SK-N-SH (cell line): ENCODE data around the gene LRIG1. TPM values are rescaled to one million over a fixed set of nuclear protein-coding genes. Genes with fewer than 3 reads are reported as not detected.

ENCODE experiments used
- CTCF ChIA-PET: fragments of 300-600, 350-600 bp; formaldehyde crosslinking; extraction: SDS; loops from one replicate; lab custom pipeline; 2021; lab: Yijun Ruan, JAX
- POLR2A ChIA-PET: fragments of 350-600 bp; sonication (Branson Sonifier 250); formaldehyde crosslinking; extraction: SDS; loops from one replicate; lab custom pipeline; 2020; ENCODE audit warnings: antibody characterized with exemption, inconsistent platforms; lab: Yijun Ruan, JAX
- DNase-seq: peaks from one replicate; pipeline ENCODE4 v3.0.0; 2012
- H2AFZ ChIP-seq: fragments of 200-600 bp; sonication (generic); 2 replicates; pipeline ENCODE4 v1.8.1; 2016; ENCODE audit warnings: antibody characterized with exemption, mild to moderate bottlenecking, low read depth
- H3F3A ChIP-seq: fragments of 200-600 bp; sonication (generic); replicated peaks from 2 replicates; pipeline ENCODE3; 2016; ENCODE audit warnings: antibody characterized with exemption, mild to moderate bottlenecking; ENCODE audit not compliant: insufficient read depth
- H3K27ac ChIP-seq, 2 experiments: fragments of 200-500 bp in 1 of 2; fragments of 200-600 bp in 1 of 2; sonication (Bioruptor generic) in 1 of 2; sonication (generic), shearing (Covaris generic) in 1 of 2; 2 replicates each; pipeline versions ENCODE4 v1.5.1 to v1.6.1; 2014 to 2016; ENCODE audit warnings: low read depth in 2 of 2, inconsistent platforms in 1 of 2, low read length in 1 of 2, mild to moderate bottlenecking in 1 of 2, mixed read lengths in 1 of 2
- H3K27me3 ChIP-seq: fragments of 200-600 bp; sonication (generic), shearing (Covaris generic); 2 replicates; pipeline ENCODE4 v1.6.1; 2016; ENCODE audit warnings: mixed run types; ENCODE audit not compliant: insufficient read depth
- H3K36me3 ChIP-seq, 2 experiments: fragments of 200-500 bp in 1 of 2; fragments of 200-600 bp in 1 of 2; sonication (Bioruptor generic) in 1 of 2; sonication (generic) in 1 of 2; replicated peaks in 1 of 2; 2 replicates each; pipeline versions ENCODE3 to v1.5.1; 2014 to 2016; ENCODE audit warnings: low read length in 1 of 2, mild to moderate bottlenecking in 1 of 2; ENCODE audit not compliant: insufficient read depth in 2 of 2, control insufficient read depth in 1 of 2
- H3K4me1 ChIP-seq, 2 experiments: fragments of 200-500 bp in 1 of 2; fragments of 200-600 bp in 1 of 2; sonication (Bioruptor generic) in 1 of 2; sonication (generic), shearing (Covaris generic) in 1 of 2; 2 replicates each; pipeline versions ENCODE4 v1.5.1 to v1.6.1; 2014 to 2016; ENCODE audit warnings: low read depth in 1 of 2, low read length in 1 of 2, mixed run types in 1 of 2; ENCODE audit not compliant: insufficient read depth in 2 of 2, control insufficient read depth in 1 of 2
- H3K4me2 ChIP-seq: fragments of 200-600 bp; sonication (generic), shearing (Covaris generic); 2 replicates; pipeline ENCODE4 v1.6.1; 2017; ENCODE audit warnings: mixed run types
- H3K4me3 ChIP-seq, 2 experiments: fragments of 200-500 bp in 1 of 2; fragments of 200-600 bp in 1 of 2; sonication (Bioruptor generic) in 1 of 2; sonication (generic), shearing (Covaris generic) in 1 of 2; 2 replicates each; pipeline versions ENCODE4 v1.5.1 to v1.8.1; 2014 to 2016; ENCODE audit warnings: low read depth in 2 of 2, inconsistent platforms in 1 of 2, low read length in 1 of 2, mild to moderate bottlenecking in 1 of 2, mixed read lengths in 1 of 2, moderate library complexity in 1 of 2
- H3K79me2 ChIP-seq: fragments of 200-600 bp; sonication (generic); 2 replicates; pipeline ENCODE4 v1.8.1; 2017; ENCODE audit warnings: mild to moderate bottlenecking; ENCODE audit not compliant: insufficient read depth
- H3K9ac ChIP-seq: fragments of 200-600 bp; sonication (generic); 2 replicates; pipeline ENCODE4 v1.6.1; 2017; ENCODE audit warnings: mixed run types
- H3K9me2 ChIP-seq: fragments of 200-600 bp; sonication (generic); 2 replicates; pipeline ENCODE4 v1.6.1; 2017; ENCODE audit warnings: mixed run types
- H3K9me3 ChIP-seq: fragments of 200-600 bp; sonication (generic); 2 replicates; pipeline ENCODE4 v1.6.1; 2017; ENCODE audit warnings: mixed run types, mild to moderate bottlenecking, moderate library complexity
- H4K20me1 ChIP-seq: fragments of 200-600 bp; sonication (generic); 2 replicates; pipeline ENCODE4 v1.6.1; 2017; ENCODE audit warnings: mild to moderate bottlenecking, mixed run types; ENCODE audit not compliant: insufficient read depth
- CHD2 ChIP-seq: fragments of 150-350 bp; IDR thresholded peaks from 2 replicates; pipeline ENCODE4 v1.6.1; 2018; ENCODE audit warnings: low read length; ENCODE audit not compliant: partially characterized antibody
- ELF1 ChIP-seq: IDR thresholded peaks from 2 replicates; pipeline ENCODE4 v1.4.0; 2012
- EZH2phosphoT487 ChIP-seq: fragments of 200-600 bp; sonication (generic); IDR thresholded peaks from 2 replicates; pipeline ENCODE4 v1.6.1; 2017; ENCODE audit warnings: low read depth, mixed run types, mild to moderate bottlenecking, antibody characterized with exemption, moderate library complexity, borderline replicate concordance
- FOXJ3 ChIP-seq: sonication (generic); formaldehyde crosslinking; IDR thresholded peaks from 2 replicates; pipeline ENCODE4 v1.5.1; 2020; ENCODE audit warnings: mild to moderate bottlenecking, missing genetic modification reagents
- FOXM1 ChIP-seq: IDR thresholded peaks from 2 replicates; pipeline ENCODE4 v1.4.0; 2012; ENCODE audit warnings: low read depth, mild to moderate bottlenecking
- GATA2 ChIP-seq: sonication (generic); formaldehyde crosslinking; IDR thresholded peaks from 2 replicates; pipeline ENCODE4 v1.5.0; 2020; ENCODE audit warnings: mild to moderate bottlenecking, missing genetic modification reagents
- JUND ChIP-seq: IDR thresholded peaks from 2 replicates; pipeline ENCODE4 v1.4.0; 2012
- MEF2A ChIP-seq: IDR thresholded peaks from 2 replicates; pipeline ENCODE4 v1.4.0; 2012; ENCODE audit warnings: low read depth, borderline replicate concordance
- RAD21 ChIP-seq: IDR thresholded peaks from 2 replicates; pipeline ENCODE4 v1.6.1; 2012; ENCODE audit warnings: mild to moderate bottlenecking, low read length
- RXRA ChIP-seq: IDR thresholded peaks from 2 replicates; pipeline ENCODE4 v1.4.0; 2012; ENCODE audit warnings: low read depth, mild to moderate bottlenecking, borderline replicate concordance
- SIN3A ChIP-seq: IDR thresholded peaks from 2 replicates; pipeline ENCODE4 v1.6.1; 2012; ENCODE audit warnings: low read depth, mild to moderate bottlenecking, low read length, moderate library complexity, borderline replicate concordance
- SMC3 ChIP-seq: IDR thresholded peaks from 2 replicates; pipeline ENCODE4 v1.6.1; 2012; ENCODE audit warnings: low read depth, low read length, improper control_type of control experiment
- TAF1 ChIP-seq: IDR thresholded peaks from 2 replicates; pipeline ENCODE4 v1.6.1; 2012; ENCODE audit warnings: low read depth, mild to moderate bottlenecking, low read length, moderate library complexity, borderline replicate concordance
- TCF12 ChIP-seq: IDR thresholded peaks from 2 replicates; pipeline ENCODE4 v1.4.0; 2012
- TEAD4 ChIP-seq: IDR thresholded peaks from 2 replicates; pipeline ENCODE4 v1.4.0; 2012; ENCODE audit warnings: mild to moderate bottlenecking, borderline replicate concordance; ENCODE audit not compliant: insufficient read depth
- WGBS: methylation state at CpG from one replicate; pipeline ENCODE4 v1.1.6; 2017; ENCODE audit warnings: low lambda C conversion rate; 5-methylcytosine and 5-hydroxymethylcytosine counted together
- polyA plus RNA-seq, 3 experiments: library from polyadenylated mRNA; depleted of rRNA; stranded (reverse); fragments of >200 nt; gene quantifications; 2 replicates each; pipeline ENCODE4 v1.2.3, GENCODE V29; 2012
- TF ChIP-seq, protein P1 (sequence below): fragments of 200-600 bp; sonication (generic); IDR thresholded peaks from 2 replicates; pipeline ENCODE4 v1.6.1; 2017; ENCODE audit warnings: antibody characterized with exemption, mild to moderate bottlenecking, moderate library complexity
- TF ChIP-seq, protein P2 (sequence below): fragments of 150-350 bp; IDR thresholded peaks from 2 replicates; pipeline ENCODE4 v1.6.1; 2016; ENCODE audit warnings: mild to moderate bottlenecking, low read depth, low read length
- TF ChIP-seq, protein P3 (sequence below): IDR thresholded peaks from 2 replicates; pipeline ENCODE4 v1.4.0; 2012; ENCODE audit warnings: low read depth
- TF ChIP-seq, protein P4 (sequence below): IDR thresholded peaks from 2 replicates; pipeline ENCODE4; 2012

LRIG1 gene
- polyA plus RNA-seq, 1 of the 3 experiments (the other 2 are of a cell fraction) = 1.7 TPM

DNA sequence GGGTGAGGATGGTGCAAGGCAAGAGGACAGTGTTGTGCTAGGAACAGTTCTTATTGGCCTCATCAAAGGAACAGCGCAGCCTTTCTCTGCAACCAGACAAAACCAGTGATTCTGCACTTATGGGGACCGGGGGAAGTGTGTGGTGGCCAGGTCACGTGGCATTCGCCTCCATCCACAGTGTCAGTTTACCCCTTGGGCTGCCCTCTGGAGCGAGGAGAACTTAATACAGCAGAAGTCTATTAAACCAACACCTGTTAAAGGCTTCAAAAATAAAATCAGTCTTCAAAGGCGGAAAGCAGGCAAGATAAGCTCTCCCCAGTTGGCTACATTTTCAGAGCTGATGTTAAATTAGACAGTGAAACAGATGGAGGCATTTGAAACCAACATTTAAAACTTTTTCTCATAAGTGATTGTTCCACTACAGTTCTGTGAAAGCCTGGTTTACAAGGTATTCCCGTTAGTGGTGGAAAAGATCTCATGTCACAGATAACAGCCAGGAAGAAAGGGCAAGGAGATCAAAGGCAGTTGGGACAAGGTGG lies 75.2 kb downstream of the LRIG1 start (continued):
- TF ChIP-seq, protein P1, sequence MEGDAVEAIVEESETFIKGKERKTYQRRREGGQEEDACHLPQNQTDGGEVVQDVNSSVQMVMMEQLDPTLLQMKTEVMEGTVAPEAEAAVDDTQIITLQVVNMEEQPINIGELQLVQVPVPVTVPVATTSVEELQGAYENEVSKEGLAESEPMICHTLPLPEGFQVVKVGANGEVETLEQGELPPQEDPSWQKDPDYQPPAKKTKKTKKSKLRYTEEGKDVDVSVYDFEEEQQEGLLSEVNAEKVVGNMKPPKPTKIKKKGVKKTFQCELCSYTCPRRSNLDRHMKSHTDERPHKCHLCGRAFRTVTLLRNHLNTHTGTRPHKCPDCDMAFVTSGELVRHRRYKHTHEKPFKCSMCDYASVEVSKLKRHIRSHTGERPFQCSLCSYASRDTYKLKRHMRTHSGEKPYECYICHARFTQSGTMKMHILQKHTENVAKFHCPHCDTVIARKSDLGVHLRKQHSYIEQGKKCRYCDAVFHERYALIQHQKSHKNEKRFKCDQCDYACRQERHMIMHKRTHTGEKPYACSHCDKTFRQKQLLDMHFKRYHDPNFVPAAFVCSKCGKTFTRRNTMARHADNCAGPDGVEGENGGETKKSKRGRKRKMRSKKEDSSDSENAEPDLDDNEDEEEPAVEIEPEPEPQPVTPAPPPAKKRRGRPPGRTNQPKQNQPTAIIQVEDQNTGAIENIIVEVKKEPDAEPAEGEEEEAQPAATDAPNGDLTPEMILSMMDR = no peak
- TF ChIP-seq, all 33 proteins: peak for 0

DNA sequence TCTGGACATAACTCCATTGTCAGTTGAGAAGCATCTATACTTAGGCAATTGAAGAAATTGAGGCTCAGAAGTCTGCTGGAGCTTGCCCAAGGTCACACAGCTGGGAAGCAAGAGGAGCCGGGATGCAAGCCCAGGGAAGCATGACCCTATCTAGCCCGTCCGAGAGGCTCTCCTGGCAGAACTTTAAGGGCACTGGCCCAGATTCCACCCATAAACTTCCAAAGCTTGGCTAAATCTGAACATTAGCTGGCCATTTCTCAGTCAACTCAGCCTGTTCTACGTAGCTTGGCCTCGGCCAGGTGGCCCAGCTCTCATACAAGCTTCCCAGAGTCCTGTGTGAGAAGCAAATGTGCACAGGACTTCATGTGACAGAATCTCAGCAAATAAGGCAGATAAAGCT lies 75.8 kb downstream of the LRIG1 start:
- ChIA-PET CTCF (interaction anchor here (0.7 to 1.9 kb wide), 6 partner anchors 16 to 397 kb away, joined by 3 to 7 read pairs (median 4); no protein-coding TSS in a partner anchor), POLR2A (no interaction called here)
- Histone ChIP-seq H3K79me2 (no peaks in the 10 kb centered on the region), H2AFZ (no peak overlapping the region), H3K9ac (no peak overlapping the region), H3K27me3 (no peaks in the 10 kb centered on the region), H3K9me2 (no peaks in the 10 kb centered on the region), H3K4me2 (no peak overlapping the region), H3K36me3 (no peaks in the 10 kb centered on the region), H3K4me1 (peaks cover 10 to 15% of the 10 kb centered on the region in 2 experiments), H3F3A (no peaks in the 10 kb centered on the region), H3K4me3 (no peak overlapping the region), H3K9me3 (no peaks in the 10 kb centered on the region), H3K27ac (no peak overlapping the region), H4K20me1 (no peaks in the 10 kb centered on the region)
- no peak for TF ChIP-seq EZH2phosphoT487
- TF ChIP-seq, protein P2, sequence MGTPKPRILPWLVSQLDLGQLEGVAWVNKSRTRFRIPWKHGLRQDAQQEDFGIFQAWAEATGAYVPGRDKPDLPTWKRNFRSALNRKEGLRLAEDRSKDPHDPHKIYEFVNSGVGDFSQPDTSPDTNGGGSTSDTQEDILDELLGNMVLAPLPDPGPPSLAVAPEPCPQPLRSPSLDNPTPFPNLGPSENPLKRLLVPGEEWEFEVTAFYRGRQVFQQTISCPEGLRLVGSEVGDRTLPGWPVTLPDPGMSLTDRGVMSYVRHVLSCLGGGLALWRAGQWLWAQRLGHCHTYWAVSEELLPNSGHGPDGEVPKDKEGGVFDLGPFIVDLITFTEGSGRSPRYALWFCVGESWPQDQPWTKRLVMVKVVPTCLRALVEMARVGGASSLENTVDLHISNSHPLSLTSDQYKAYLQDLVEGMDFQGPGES = no peak
- TF ChIP-seq SMC3 = no peak
- TF ChIP-seq FOXJ3 (CRISPR knock-in tag) = no peak
- TF ChIP-seq RXRA = no peak
- no peak for TF ChIP-seq TAF1
- TF ChIP-seq JUND = no peak
- no peak for TF ChIP-seq ELF1
- TF ChIP-seq, protein P3, sequence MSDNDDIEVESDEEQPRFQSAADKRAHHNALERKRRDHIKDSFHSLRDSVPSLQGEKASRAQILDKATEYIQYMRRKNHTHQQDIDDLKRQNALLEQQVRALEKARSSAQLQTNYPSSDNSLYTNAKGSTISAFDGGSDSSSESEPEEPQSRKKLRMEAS = no peak
- TF ChIP-seq MEF2A = no peak
- TF ChIP-seq SIN3A = no peak
- no peak for TF ChIP-seq CHD2
- no peak for TF ChIP-seq TEAD4
- no peak for TF ChIP-seq FOXM1
- TF ChIP-seq, protein P4, sequence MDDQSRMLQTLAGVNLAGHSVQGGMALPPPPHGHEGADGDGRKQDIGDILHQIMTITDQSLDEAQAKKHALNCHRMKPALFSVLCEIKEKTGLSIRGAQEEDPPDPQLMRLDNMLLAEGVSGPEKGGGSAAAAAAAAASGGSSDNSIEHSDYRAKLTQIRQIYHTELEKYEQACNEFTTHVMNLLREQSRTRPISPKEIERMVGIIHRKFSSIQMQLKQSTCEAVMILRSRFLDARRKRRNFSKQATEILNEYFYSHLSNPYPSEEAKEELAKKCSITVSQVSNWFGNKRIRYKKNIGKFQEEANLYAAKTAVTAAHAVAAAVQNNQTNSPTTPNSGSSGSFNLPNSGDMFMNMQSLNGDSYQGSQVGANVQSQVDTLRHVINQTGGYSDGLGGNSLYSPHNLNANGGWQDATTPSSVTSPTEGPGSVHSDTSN = no peak
- TF ChIP-seq RAD21 = no peak
- no peak for TF ChIP-seq TCF12
- no peak for TF ChIP-seq GATA2
- WGBS = 79% methylated on average over 5 of the region's 5 CpGs
- DNase-seq = no peak
